HEK293 (cell line): ENCODE results near the gene TMSB4X.

ENCODE experiments used
- AEBP2 ChIP-seq: fragments of 450-650 bp; formaldehyde crosslinking; IDR thresholded peaks from 2 replicates; pipeline ENCODE4 v1.5.1; 2016; ENCODE audit warnings: missing biosample characterization, missing genetic modification characterization, borderline replicate concordance
- BCL11A ChIP-seq: fragments of 450-650 bp; formaldehyde crosslinking; IDR thresholded peaks from 2 replicates; pipeline ENCODE4 v1.5.1; 2016; ENCODE audit warnings: low read depth, missing biosample characterization, missing genetic modification characterization
- CTCF ChIP-seq: fragments of 450-650 bp; formaldehyde crosslinking; IDR thresholded peaks from 2 replicates; pipeline ENCODE4 v1.5.1; 2016; ENCODE audit warnings: missing biosample characterization, missing genetic modification characterization
- KLF10 ChIP-seq: fragments of 450-650 bp; IDR thresholded peaks from 2 replicates; pipeline ENCODE4 v1.5.1; 2018; ENCODE audit warnings: missing biosample characterization, mild to moderate bottlenecking, missing genetic modification characterization
- KLF9 ChIP-seq: fragments of 450-650 bp; formaldehyde crosslinking; IDR thresholded peaks from 2 replicates; pipeline ENCODE4 v1.5.1; 2016; ENCODE audit warnings: missing biosample characterization, missing genetic modification characterization, low read depth
- MYNN ChIP-seq: fragments of 450-650 bp; formaldehyde crosslinking; IDR thresholded peaks from 2 replicates; pipeline ENCODE4 v1.5.1; 2016; ENCODE audit warnings: missing biosample characterization, missing genetic modification characterization, borderline replicate concordance
- ZNF214 ChIP-seq: fragments of 450-650 bp; formaldehyde crosslinking; IDR thresholded peaks from 2 replicates; pipeline ENCODE4 v1.5.1; 2017; ENCODE audit warnings: missing biosample characterization, mild to moderate bottlenecking, missing genetic modification characterization, borderline replicate concordance
- ZNF274 ChIP-seq, 2 experiments: fragments of 200-500 bp in 1 of 2; fragments of 450-650 bp in 1 of 2; sonication (Bioruptor generic) in 1 of 2; formaldehyde crosslinking in 1 of 2; IDR thresholded peaks; 2 replicates each; pipeline versions ENCODE4 v1.5.1 to v1.6.1; 2014 to 2016; ENCODE audit warnings: borderline replicate concordance in 1 of 2, inconsistent platforms in 1 of 2, low read length in 1 of 2, missing biosample characterization in 1 of 2, missing genetic modification characterization in 1 of 2
- ZNF324 ChIP-seq: fragments of 450-650 bp; formaldehyde crosslinking; IDR thresholded peaks from 2 replicates; pipeline ENCODE4 v1.5.1; 2016; ENCODE audit warnings: missing biosample characterization, missing genetic modification characterization
- ZNF350 ChIP-seq: fragments of 450-650 bp; formaldehyde crosslinking; IDR thresholded peaks from 2 replicates; pipeline ENCODE4 v1.5.0; 2017; ENCODE audit warnings: missing biosample characterization, mild to moderate bottlenecking, missing genetic modification characterization
- ZNF362 ChIP-seq: fragments of 450-650 bp; formaldehyde crosslinking; IDR thresholded peaks from 2 replicates; pipeline ENCODE4 v1.5.1; 2016; ENCODE audit warnings: missing biosample characterization, missing genetic modification characterization
- ZNF660 ChIP-seq: fragments of 450-650 bp; IDR thresholded peaks from 2 replicates; pipeline ENCODE4 v1.5.1; 2018; ENCODE audit warnings: missing biosample characterization, mild to moderate bottlenecking, missing genetic modification characterization

GRCh38 chrX:12950851-12951594 lies 23.9 kb upstream of the TMSB4X start:
- TF ChIP-seq AEBP2 (tag by site-specific recombination) (no peak), ZNF274 (IDR thresholded peaks at IDR 0.05; ENCODE audit: low read length) (no peak), ZNF274 (tag by site-specific recombination; IDR thresholded peaks at IDR 0.05; ENCODE audit: borderline replicate concordance) (no peak), ZNF362 (tag by site-specific recombination) (no peak), CTCF (tag by site-specific recombination) (no peak), ZNF214 (tag by site-specific recombination) (no peak), ZNF660 (tag by site-specific recombination) (no peak), MYNN (tag by site-specific recombination) (no peak), KLF10 (tag by site-specific recombination) (no peak), ZNF350 (tag by site-specific recombination) (no peak), ZNF324 (tag by site-specific recombination) (no peak), BCL11A (tag by site-specific recombination) (no peak), KLF9 (tag by site-specific recombination) (no peak)
